Measurements from ENCODE around the gene WIPF2.

WIPF2 gene

DNA sequence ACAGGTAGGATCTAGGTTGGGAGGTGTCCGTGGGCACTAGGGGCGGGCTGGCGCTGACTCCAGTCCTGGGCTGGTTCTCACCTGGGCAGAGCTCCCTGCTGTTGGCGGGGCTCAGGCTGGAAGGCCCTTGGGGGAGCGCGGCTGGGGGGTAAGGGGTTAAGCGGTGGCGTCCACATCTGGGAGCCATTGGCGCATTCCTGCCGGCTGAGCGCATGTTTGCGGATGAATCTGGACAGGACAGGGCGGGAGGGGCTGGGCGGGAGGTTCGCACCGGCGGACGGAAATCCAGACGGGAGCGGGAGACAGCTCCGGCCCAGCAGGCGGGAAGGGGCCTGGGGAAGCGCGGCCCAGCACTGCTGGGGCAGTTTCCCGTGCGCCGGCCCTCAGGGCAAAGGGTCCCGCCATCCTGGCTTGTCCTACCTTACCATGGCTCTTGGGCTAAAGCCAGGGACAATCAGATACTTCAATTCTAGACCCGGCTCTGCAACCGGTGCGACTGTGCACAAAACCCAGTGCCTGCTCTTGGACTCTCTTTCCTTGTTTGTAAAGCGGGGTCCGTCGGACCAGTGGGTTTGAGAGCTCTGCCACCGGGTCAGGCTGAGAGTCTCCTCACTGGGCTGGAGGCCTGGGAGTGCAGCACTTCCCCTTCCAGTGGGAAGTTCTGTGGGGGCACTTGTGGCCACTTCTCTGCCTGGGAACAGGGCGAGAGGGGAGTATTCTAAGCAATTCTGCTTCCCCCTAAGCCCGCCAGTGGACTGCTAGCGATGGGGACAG, 97.7 kb downstream of the WIPF2 start:
- peak in 2 of 3 donors; percentile 67 to 68 for DNase-seq

DNA sequence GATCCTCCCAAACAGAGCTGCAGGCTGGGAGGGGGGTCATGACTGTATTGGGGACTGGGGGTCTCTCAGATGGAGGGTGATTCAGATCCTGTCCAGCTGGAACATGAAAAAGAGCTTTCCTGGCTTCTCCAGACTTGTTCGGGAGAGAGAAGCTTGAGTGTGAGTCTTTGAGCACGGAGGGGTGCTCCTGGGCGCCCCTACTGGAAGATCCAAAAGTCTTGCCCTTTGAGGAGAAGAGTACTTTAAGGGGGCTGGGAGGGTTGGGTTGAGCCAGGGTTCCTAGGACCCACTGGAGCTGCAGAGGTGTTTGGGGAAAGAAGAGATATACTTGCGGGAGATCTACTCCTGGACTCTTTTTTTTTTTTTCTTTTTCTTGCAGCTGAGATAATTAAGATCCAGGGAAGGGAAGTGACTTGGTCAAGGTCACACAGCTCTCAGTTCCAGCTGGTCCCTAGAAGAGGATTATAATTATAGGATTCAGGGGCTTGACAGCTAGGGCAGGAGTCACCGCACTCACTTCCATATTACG, 98.3 kb downstream of the WIPF2 start:
- peak; percentile 65 to 67 (median 66) for DNase-seq

DNA sequence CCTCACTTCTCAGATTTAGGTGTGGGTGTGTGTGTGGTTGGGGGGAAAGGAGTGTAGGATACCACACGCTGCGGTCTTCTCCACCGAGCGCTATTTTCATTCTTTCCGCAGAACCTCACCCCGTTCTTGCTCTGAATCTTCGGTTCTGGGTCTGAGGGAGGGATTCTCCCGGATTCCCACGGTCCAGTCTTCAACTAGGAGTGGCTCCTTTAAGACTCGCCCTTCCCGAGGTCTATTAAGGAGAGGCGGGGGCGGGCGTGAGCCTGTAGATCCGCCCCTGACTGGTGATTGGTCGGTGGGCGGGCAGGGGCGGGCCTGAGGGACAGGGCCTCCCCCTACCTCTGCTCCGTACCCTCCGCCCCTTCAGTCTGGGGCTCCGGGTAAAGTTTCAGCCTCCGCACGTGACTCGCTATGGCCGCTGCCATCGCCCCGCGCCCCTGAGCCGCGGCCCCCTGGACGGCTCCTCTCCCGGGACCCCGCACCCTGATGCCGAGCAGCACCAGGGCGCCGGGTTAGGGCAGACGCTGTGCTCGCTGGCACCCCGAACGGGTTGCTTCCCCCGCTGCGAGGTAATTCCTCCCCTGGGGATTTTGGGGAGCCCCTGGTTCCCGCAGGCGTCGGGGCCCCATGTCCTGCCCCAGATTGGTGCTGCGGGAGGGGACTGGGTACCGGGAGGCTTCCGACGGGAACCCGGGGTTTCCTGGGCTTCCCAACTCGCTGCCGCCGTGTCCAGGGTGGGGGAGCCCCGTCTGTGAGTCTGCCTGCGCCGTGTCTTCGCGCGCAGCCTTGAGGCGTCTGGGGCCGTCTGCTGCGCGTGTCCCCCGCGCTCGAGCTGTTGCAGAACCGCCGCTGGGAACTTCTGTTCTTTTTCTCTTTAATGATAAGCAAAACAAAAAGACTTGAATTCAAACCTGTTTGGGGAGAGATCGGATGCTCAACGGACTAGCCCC, 99.1 kb downstream of the WIPF2 start:
- peak; percentile 95 to 98 (median 98) for DNase-seq

DNA sequence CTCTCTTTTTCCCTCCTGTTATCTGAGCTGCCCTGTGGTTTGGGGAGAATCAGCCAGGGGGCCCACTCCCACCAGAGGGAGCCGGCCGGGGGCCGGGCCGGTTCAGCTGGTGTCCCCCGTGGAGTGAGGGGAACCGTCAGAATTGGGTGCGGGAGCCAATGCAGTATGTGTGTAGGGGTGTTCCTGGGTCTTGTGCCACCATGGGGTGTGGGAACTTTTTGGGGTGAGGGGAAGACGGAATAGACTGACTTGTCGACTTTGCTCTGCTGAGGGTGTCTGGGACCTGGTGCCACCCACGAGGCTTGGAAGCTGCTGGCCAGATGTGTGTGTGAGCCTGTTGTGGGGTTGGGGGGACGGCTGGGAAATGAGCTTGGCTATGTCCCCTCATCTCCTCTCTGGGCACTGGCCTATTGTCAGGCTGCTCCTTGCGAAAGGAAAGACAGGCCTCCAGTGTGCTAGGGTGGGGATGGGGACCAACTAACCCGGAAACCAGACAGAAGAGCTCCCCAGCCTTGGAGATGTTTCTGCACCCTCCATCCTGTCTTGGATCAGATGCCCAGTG, 99.8 kb downstream of the WIPF2 start:
- no peak for DNase-seq

DNA sequence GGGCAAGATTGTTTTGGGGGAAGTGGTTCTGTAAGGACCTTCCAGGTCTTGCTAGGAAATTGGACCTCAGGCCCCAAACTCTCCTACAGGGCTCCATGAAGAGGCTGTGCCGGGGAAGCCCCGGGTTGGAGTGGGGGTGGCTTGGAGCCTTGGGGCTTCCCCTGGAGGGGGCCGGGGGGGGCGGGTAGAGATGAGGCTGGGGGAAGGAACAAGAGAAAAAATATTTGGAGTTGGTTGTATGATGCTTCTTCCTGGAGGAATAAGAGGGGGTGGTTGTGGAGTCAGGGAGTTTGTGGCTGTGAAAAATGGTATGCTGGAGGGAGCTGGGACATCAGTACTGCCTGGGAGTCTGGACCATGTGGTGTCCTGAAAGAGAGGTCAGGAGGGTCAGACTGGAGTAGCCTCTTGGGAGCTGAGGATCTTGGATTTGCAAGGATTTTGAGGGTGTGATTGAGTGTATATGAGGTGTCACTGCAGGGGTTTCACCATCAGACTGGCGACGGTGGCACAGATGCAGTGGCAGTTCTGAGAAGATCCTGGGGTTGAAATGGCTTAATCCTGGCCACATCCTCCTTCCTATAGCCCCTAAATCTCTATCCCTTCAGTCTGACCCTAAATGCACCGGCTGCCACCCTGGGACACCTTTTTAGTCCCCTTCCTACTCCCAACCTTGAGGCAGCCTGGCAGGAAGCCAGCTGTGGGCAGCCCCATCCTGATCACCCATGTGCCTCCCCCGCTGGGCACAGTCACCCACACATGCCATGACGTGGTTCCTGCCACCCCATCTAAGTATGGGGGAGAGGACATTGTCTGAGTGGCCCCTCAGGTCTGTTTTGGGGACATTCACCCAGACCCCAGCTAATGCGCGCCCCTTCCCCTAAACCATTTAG, 100.8 kb downstream of the WIPF2 start:
- DNase-seq, result peak; percentile 76 to 86 (median 77)

DNA sequence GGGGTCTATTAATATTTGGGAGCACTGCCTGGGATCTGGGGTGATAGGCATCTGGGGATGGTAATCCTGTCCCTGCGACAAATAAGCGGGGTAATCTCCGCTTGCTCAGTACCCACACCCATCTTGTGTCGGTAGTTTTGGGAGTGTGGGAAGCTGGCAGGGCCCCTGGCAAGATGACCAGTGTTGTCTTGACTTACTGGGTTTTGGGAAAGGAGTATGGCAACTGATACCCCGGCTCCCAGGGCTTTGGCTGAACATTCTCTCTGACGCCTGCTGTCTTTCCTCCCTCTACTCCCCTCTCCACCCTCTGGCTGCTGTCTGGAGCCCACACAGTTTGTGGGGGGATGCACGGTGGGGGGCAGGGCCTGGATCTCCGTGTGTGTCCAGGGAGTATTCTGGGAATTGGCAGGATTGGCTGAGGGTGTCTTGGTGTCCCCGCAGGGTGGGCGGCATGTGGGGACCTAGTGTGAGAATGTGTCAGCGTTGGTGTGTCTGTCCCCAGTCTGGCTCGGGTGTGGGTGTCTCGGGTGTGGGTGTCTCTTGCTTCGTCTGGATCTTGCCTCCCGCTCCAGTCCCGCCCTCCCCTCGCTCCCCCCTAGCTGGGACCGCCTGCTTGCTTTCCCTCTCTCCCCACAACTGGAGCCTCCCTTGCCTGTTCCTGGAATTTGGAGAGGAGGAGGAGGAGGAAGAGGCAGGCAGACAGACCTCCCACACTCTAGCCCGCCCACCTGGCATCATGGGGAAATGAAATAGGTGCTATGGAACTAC, 101.8 kb downstream of the WIPF2 start:
- DNase-seq, result no peak

DNA sequence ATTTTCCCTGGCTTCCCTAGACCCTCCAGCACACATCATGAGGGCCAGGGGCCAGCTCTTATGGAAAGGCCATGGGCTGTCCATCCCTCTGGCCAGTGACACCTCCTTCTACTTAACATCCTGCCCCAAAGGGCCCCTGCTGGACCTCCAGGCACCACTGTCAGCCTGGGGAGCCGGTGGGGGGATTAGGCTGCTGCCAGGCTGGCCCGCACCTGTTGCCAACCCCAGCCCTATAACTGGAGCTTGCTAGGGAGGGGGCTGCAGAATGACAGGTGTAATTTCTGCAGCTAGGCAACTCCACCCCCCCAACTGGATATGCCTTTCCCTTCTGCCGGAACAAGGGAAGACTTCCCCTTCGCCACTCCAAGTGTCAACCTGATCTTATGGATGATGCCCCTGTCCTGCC, 102.4 kb downstream of the WIPF2 start:
- DNase-seq, result no peak

DNA sequence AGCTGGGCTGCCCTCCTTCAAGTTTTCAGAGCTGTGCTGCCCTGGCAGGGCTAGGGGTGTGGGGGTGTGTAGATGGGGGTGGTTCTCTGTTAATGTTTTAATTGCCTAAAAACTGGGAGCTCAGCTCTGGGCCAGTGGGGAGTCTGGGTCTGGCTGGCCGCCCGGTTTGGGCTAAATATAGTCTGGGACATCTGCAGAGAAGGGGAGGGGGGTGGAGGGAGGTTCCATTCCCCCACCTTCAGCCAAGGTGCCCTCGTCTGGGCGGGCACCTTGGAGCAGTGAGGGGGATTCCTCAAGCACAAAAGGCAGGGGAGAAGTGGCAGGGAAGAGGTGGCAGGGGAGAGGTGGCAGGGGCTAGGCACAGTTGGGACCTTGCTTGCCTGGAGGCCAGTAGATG, 102.9 kb downstream of the WIPF2 start:
- no peak for DNase-seq

DNA sequence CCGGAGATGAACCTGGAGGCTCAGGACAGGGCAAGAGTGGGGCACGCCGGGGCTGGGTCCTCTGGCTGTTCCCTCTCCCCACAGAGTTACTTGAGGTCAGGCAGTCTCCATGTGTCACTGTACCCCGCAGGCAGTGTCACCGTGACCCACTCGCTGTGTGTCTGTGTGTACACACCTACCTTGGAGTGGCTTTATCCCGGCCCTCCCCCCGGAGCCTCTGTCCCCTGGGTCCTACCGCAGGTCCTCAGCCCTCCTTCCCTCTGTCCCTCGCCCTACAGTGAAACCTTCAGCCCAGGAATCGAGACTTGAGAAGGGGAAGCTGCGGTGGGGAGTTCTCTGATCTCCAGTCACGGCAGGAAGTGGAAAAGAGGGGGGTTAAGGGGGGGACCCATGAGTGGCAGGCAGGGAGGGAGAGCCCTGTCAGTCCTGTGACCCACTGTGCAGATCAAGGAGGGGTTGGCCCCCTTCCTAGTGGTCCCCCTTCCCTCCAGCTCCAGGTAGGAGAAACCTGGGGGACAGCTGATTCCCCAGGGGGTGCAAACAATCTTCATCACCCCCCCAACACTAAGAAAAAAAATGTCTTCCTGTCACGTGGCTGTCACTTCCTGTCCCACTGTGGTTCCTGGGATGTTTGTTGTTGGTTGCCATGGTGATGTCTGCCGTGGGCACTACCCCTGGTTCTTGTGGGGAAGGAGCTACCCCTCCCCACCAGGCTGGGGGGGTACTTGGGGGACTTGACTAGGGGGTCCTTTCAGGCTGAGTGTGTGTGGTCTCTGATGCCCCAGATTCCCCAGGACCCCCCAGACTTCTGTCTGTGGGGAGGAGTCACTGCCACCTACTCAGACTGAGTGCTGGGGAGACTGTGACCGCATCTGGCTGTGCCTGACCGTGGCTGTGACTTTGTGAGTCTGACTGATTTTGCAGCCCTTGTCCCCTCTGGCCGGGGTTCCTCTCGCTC, 103.5 kb downstream of the WIPF2 start:
- peak; percentile 93 for DNase-seq

DNA sequence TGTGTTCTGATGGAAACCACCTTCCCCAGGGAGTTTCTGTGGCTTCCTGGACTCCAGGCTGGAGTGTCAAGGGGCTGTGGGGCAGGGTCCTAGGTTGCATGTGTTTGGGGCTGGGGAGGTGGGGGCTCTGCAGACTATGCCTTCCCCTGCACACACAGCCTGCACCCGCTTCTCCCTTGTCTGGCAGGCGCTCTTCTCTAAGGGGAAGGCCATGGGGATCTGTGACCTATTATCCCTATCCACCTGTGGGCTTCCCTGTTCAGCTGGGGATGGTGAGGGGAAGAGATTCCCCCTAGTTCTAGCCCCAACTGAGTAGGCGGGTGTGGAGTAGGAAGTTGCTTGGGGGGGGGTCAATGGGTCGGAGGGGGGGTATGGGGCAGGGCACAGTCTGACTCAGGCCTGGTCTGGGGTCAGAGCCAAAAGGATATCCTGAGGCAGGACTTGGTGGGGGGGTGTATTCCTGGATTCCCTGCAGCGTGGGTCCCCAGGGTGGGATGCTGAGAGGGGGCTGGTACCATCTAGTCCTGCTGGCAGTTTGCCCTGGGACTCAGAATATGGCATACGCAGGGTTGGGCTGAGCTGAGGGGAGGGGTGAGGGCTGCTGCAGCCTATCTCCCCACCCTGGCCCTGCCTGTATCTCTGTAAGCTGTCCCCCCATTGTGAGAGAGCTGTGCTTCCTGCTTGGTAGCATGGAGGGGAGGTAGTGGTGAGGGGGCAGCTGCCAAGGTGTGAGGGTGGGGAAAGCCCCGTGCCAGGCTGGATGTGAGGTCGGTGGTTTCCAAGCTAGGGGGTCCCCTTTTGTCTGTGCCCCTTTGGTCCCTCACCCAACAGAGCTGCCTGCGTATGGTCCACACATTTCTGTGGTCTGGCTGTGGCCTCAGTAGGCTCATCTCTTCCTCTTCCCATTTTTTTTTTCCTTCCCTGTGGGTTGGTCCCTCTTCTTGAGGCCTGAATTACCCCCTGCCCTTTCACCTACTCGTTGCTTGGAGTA, 104.6 kb downstream of the WIPF2 start:
- peak in 2 of 3 donors; percentile 54 to 61 for DNase-seq

DNA sequence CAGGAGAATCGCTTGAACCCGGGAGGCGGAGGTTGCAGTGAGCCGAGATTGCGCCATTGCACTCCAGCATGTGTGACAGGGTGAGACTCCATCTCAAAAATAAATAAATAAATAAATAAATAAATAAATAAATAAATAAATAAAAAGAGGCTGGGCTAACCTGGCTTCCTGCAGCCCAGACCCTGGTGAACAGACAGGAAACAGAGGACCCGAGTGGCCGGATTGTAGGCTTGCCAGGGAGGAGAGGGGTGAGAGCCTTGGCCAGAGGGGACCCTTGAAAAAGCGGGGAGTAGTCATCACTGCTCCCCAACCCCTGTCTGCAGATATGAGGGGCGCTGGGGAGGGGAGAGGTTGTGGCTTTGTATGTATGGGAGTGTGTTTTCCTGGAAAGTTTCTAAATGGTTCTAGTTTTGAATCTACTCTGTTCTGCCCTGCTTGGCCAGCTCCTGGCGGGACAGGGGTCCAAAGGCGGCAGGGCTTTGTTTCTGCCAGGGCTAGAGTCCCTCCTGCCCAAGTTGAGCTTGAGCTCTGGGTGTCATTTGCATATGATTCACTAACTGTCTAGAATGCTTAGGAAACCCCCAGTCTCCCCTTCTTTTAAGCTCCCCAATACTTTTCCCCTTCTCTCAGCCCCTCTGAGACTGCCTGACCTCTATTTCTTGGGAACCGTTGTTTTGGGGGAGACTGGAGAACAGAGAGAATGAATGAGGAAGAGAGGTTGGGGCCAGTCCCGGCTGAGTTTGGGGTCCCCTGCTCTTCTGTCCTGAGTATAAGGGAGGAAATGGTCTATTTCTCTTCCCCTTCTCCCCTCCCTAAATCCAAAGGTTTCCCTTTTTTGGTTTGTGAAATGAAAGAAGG, 106.3 kb downstream of the WIPF2 start:
- DNase-seq, result peak; percentile 65 to 69 (median 66)

DNA sequence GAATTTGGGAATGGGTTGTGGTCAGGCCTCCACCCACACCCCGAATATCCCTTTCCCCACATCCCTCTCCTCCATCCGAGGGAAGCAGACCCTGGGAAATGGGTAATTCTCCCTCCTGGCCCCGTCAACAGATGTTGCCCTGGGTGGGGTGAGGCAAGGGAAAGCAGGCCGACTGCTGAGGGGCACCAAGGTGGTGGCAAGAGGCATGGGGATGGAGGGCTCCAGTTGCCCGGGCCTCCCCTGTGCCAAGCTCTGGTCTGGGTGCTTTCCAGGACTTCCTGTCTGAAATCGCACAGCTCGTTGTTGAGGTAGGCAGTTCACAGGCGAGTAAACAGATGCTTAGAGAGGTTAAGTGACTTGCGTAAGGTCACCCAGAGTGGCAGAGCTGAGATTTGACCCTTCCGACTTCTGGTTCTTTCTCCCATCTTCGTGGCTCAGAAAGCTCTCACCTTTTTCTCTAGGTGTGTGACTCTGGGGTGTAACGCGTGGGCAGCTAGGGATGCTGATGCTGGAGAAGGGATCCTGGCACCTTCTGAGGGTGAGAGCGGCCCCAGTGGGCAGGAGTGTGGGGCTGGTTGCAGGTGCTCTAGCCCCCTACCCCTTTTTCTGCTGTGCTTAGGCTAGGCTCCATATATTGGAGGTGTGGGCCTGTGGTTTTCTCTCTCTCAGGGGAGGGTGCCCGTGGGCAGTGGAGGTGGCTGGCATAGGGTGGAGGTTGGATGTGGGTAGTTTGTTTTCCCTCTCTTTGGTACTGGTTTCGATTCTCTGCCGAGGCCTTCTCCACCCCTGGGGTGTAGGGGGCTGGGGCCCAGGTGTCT, 107.1 kb downstream of the WIPF2 start:
- peak in 2 of 3 donors; percentile 50 to 59 for DNase-seq

DNA sequence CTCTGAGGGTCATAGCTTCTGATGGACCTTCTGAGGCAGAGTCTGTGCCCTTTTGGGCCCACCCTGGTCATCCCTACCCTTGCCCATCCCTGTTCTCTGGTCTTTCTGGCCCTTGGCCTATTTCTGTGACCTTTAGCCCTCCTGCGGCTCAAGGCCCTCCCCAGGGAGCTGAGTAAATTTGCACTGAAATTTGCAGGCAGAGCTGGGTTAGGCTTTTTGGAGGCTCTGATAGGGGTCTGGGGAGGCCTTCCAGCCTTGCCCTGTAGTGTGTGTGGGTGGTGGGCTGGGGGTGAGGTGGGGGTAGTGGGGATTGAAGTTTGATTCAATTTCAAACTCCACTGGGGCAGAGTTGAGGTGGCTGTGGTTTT, 107.7 kb downstream of the WIPF2 start:
- DNase-seq, result no peak

DNA sequence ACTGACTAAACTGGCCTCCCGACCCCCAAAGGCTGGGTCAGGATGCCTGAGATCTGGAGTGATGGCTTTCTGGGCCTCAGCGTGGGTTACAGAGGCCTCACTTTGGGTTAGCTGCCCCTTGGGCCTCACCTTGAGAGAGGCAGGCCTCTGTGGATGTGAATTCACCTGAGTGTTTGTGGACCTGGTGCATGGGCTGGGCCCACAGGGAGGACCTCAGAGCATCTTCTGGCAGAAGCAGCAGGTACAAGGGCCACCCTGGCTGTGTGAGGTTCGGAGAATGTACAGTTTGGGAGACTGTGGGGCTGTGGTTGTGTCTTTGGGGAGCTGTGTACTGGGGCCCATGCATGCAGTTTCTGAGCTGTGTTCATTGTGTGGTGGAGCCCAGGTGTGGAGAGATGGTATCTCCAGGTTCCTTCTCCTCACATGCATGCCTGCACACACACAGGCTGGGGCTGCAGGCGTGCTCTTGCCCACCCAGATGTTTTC, 108.2 kb downstream of the WIPF2 start:
- no peak for DNase-seq

DNA sequence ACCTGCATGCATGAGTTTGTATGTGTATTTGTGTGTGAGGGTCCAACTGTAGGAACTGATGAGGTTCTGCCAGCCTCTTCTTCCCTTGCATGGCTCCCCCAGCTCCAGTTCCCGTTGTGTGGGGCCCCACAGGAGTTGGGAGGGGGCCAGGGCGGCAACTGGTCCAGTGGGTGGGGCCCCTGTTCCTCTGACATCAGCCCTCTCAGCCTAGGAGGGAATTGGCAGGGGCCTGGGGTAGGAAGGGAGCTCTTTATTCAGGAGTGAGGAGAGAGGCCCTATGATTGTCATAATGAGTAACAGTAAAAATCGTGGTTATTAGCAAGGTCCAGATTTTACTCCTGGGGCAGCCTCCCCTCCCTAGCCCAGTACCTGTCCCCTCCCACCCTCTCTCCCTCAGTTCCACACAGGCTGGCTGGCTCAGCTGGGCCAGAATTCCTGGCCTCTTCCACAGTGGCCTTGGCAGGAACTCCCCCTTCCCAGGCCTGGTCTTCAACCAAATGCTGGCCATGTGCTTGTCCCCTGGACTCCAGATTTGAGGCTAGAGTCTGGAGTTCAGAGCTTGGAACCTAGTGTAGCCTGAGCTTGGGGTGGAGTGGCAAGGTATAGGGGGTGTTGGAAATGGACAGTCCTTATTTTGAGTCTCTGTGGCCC, 108.8 kb downstream of the WIPF2 start:
- DNase-seq, result no peak

DNA sequence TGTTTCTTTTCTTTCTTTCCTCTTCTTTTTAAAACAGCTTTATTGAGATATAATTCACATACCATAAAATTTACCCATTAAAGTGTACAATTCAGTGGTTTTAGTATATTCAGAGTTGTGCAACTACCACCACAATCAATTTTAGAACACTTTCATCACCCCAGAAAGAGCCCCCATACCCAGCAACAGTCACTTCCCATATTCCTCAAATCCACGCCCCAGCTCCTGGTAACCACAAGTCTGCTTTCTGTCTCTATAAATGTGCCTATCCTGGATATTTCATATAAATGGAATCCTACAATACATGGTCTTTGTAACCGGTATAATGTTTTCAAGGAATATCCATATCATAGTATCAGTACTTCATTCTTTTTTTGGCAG, 109.3 kb downstream of the WIPF2 start:
- no peak for DNase-seq
